ENCODE results near the gene OR6B1. TPM values are rescaled to one million over a fixed set of nuclear protein-coding genes. Genes with fewer than 3 reads are reported as not detected.

Gene OR6B1
- total and polyA plus RNA-seq, 2 of the 8 experiments (the other 6 are each of a cell fraction or from before 2014, with no cell fraction given), result not detected

DNA sequence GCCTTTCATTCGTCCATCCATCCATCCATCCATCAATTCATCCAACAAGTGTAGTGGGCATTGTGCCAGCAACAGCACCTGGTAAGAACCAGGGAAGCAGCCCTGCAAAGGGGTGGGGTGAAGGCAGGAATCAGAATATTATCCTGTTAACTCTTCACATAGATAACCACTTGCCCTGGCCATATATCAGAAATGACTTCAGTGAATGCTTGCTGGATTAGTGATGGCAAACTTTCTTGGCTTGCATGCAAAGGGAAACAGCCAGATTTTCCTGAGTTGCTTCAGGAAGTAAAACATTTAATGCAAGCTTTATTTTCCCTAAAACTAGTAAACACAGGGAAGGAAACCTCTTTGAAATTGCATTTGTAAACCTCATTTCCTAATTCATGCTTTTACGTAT, 49.4 kb downstream of the OR6B1 start:
- no peak overlapping the region for H3K14ac ChIP-seq (ENCODE audit: insufficient read length)
- no peak overlapping the region for H2AK5ac ChIP-seq (ENCODE audit: low read depth, low read length)
- H2AFZ ChIP-seq (ENCODE audit: low read length), result no peak overlapping the region
- no peak overlapping the region for H2BK20ac ChIP-seq (ENCODE audit: low read length)
- no peaks in the 10 kb centered on the region; the same call in 1 of the 2 replicates for H3K23me2 ChIP-seq (ENCODE audit: low read depth, low read length)
- no peak overlapping the region for H3K23ac ChIP-seq (ENCODE audit: insufficient read length)
- no peaks in the 10 kb centered on the region for H3K79me2 ChIP-seq (ENCODE audit: control insufficient read depth in 1 of 2, insufficient read depth in 2 of 2, low read length in 2 of 2)
- DNase-seq (ENCODE audit: low read depth in 1 of 2, low spot score in 2 of 2), result no peak
- ChIA-PET POLR2A (ENCODE audit: partially characterized antibody) (no interaction called here), CTCF (ENCODE audit: partially characterized antibody) (interaction anchor here (1.1 to 1.2 kb wide), 2 partner anchors 12 to 14 kb away, joined by 3 to 4 read pairs; no protein-coding TSS in a partner anchor)
- no peak overlapping the region for H3K18ac ChIP-seq (ENCODE audit: extremely low read depth, low read length)
- no peaks in the 10 kb centered on the region for H3K4me1 ChIP-seq (replicated peaks in 1 of 4; ENCODE audit: control insufficient read depth in 3 of 4, insufficient read depth in 4 of 4, low read length in 3 of 4)
- H3K27ac ChIP-seq (ENCODE audit: low read depth, low read length), result no peak overlapping the region
- H2BK120ac ChIP-seq (replicated peaks; ENCODE audit: low read depth, low read length), result no peak overlapping the region
- no peak overlapping the region for H3K56ac ChIP-seq (replicated peaks; ENCODE audit: insufficient read length, low read depth, low read length)
- H4K5ac ChIP-seq (ENCODE audit: insufficient read length, low read depth, low read length), result no peak overlapping the region
- no peak overlapping the region for H3K9ac ChIP-seq (replicated peaks in 1 of 4; ENCODE audit: extremely low read depth in 1 of 4, low read depth in 3 of 4, low read length in 3 of 4)
- H3K79me1 ChIP-seq (ENCODE audit: low read depth, low read length), result no peaks in the 10 kb centered on the region
- no peaks in the 10 kb centered on the region for H3K9me3 ChIP-seq (ENCODE audit: insufficient read depth in 2 of 2, low read depth in 1 of 2, low read length in 1 of 2)
- H4K91ac ChIP-seq (replicated peaks; ENCODE audit: insufficient read length, low read length), result no peak overlapping the region
- H4K20me1 ChIP-seq (replicated peaks in 1 of 2; ENCODE audit: control insufficient read depth in 1 of 2, insufficient read depth in 2 of 2, low read length in 2 of 2), result no peaks in the 10 kb centered on the region
- no peak overlapping the region for H2BK15ac ChIP-seq (ENCODE audit: low read length)
- H3K36me3 ChIP-seq (ENCODE audit: control insufficient read depth in 2 of 4, insufficient read depth in 4 of 4, low read length in 3 of 4), result no peaks in the 10 kb centered on the region
- TF ChIP-seq CBX5 (IDR thresholded peaks at IDR 0.05; ENCODE audit: low read depth, low read length) (no peak), CHD2 (IDR thresholded peaks at IDR 0.05; ENCODE audit: low read length) (no peak), TBP (IDR thresholded peaks at IDR 0.05; ENCODE audit: low read depth, low read length) (no peak), SIRT6 (IDR thresholded peaks at IDR 0.05; ENCODE audit: low read length) (no peak), TAF1 (IDR thresholded peaks at IDR 0.05; ENCODE audit: low read depth, low read length) (no peak), KDM5A (IDR thresholded peaks at IDR 0.05; ENCODE audit: low read length) (no peak), TAF7 (optimal IDR thresholded peaks at IDR 0.05; ENCODE audit: borderline replicate concordance, low read depth, low read length) (no peak), HDAC6 (IDR thresholded peaks at IDR 0.05; ENCODE audit: low read depth, low read length) (no peak), ATF3 (IDR thresholded peaks at IDR 0.05; ENCODE audit: insufficient read depth, low read depth, low read length) (no peak), CHD1 (IDR thresholded peaks at IDR 0.05; ENCODE audit: low read depth, low read length) (no peak)
- H3K4ac ChIP-seq (replicated peaks; ENCODE audit: insufficient read length, low read depth, low read length), result no peak overlapping the region
- H2BK5ac ChIP-seq (ENCODE audit: low read depth, low read length), result no peak overlapping the region
- no peak overlapping the region for H2BK12ac ChIP-seq (ENCODE audit: low read depth, low read length)
- H3K27me3 ChIP-seq (replicated peaks in 1 of 4; ENCODE audit: control insufficient read depth in 3 of 4, extremely low read depth in 1 of 4, insufficient read depth in 3 of 4, low read length in 3 of 4), result no peaks in the 10 kb centered on the region
- no peak overlapping the region for H3K4me3 ChIP-seq (ENCODE audit: extremely low read depth in 1 of 4, insufficient read depth in 2 of 4, low read depth in 3 of 4, low read length in 4 of 4)
- H3K4me2 ChIP-seq (ENCODE audit: insufficient read depth in 1 of 2, low read depth in 2 of 2, low read length in 2 of 2), result no peak overlapping the region
- no peak overlapping the region for H4K8ac ChIP-seq (ENCODE audit: extremely low read depth, insufficient read depth, low read length)
- no peak for FAIRE-seq
- WGBS, 2 experiments (ENCODE audit: extremely low coverage in 1 of 2, insufficient coverage in 1 of 2, insufficient read length in 1 of 2, insufficient replicate concordance in 2 of 2, low coverage in 1 of 2, low lambda C conversion rate in 2 of 2, missing lambda C conversion rate in 1 of 2), result 76% methylated on average over 2 of the region's 2 CpGs; no CpG with 5 or more reads in 1 of the 2 experiments

All from H1 (cell line).